ENCODE measurements around the gene CDIPT.

CDIPT gene

GRCh38 chr16:29825145-29826044 is 37.6 kb downstream of the CDIPT start:
- no peak for DNase-seq

GRCh38 chr16:29824589-29825144 is 38.4 kb downstream of the CDIPT start:
- no peak for DNase-seq

- no peak for DNase-seq
Observed at GRCh38 chr16:29821643-29822115, 41.3 kb downstream of the CDIPT start.

- DNase-seq = peak; percentile 41 to 69
Observed at GRCh38 chr16:29820730-29821642, 42.0 kb downstream of the CDIPT start.

GRCh38 chr16:29820271-29820701 is 42.7 kb downstream of the CDIPT start, which contains the start of gene MVP:
TSS of gene MVP (plus strand) at chr16:29820462. CDS start at chr16:29830550, 10,088 bp downstream.
- DNase-seq = peak; percentile 55 to 79

- no peak for DNase-seq
Observed at GRCh38 chr16:29819506-29819905, 43.5 kb downstream of the CDIPT start.

GRCh38 chr16:29818082-29818481 is 44.9 kb downstream of the CDIPT start:
- DNase-seq = no peak

GRCh38 chr16:29816694-29817441 is 46.2 kb downstream of the CDIPT start:
- DNase-seq = peak; percentile 60 to 79

- DNase-seq = peak; percentile 98 to 99
Observed at GRCh38 chr16:29815793-29816693, 47.0 kb downstream of the CDIPT start, which contains the start of gene PAGR1. TSS of gene PAGR1 (plus strand) at chr16:29816152. CDS start at chr16:29816526, 374 bp downstream.

- DNase-seq = no peak
Observed at GRCh38 chr16:29815032-29815721, 47.8 kb downstream of the CDIPT start.

GRCh38 chr16:29814592-29814991 is 48.4 kb downstream of the CDIPT start:
- no peak for DNase-seq

GRCh38 chr16:29813644-29814562 is 49.1 kb downstream of the CDIPT start:
- no peak for DNase-seq

- DNase-seq = no peak
Observed at GRCh38 chr16:29812754-29813643, 50.0 kb downstream of the CDIPT start.

GRCh38 chr16:29811896-29812665 is 50.9 kb downstream of the CDIPT start, which contains the start of gene PRRT2:
TSS of gene PRRT2 (plus strand) at chr16:29812193. CDS start at chr16:29813055, 862 bp downstream.
- no peak for DNase-seq

GRCh38 chr16:29811170-29811895 is 51.7 kb downstream of the CDIPT start:
- DNase-seq = peak; percentile 93 to 95

- no peak for DNase-seq
Observed at GRCh38 chr16:29810699-29811169, 52.3 kb downstream of the CDIPT start.

Data from inflammatory macrophage treated with lipopolysaccharide for 1 hour (primary cell).